GM12872 (cell line): ENCODE measurements around the gene MRTFA.

Experiments used
- CTCF ChIP-seq: IDR thresholded peaks from 3 replicates; pipeline ENCODE4 v1.5.1; 2011; ENCODE audit warnings: low read depth, mild to moderate bottlenecking, low read length, moderate library complexity; ENCODE audit not compliant: insufficient read depth

The MRTFA gene

GRCh38 chr22:40585310-40585751 lies 51.2 kb downstream of the MRTFA start:
- no peak for TF ChIP-seq CTCF

DNA sequence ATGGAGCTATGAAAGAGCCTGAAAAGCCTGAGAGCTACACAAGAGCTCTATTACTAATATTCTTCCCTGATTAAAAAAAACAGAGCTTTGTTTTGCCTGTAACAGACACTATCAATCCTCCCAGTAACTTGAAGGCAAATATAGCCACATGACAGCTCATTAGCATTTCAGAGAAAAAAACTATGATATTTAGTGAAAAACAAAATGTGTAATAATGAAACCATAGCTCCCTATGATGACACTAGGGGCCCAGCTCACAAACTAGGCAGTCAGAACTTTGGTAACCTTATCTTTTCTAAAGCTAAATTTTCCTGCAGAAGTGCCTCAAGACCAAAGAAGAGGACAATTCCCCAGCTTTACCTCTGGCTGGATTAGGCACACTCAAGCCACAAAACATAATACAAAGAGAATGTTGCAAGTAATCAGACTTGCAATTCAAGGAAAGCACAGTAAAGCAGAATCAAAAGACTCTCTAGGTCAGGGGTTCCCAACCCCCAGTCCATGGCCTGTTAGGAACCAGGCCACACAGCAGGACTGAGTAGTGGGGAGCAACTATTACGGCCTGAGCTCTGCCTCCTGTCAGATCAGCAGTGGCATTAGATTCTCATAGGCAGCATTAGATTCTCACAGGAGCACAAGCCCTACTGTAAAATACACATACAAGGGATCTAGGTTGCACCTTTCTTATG lies 53.3 kb downstream of the MRTFA start:
- TF ChIP-seq CTCF = no peak

DNA sequence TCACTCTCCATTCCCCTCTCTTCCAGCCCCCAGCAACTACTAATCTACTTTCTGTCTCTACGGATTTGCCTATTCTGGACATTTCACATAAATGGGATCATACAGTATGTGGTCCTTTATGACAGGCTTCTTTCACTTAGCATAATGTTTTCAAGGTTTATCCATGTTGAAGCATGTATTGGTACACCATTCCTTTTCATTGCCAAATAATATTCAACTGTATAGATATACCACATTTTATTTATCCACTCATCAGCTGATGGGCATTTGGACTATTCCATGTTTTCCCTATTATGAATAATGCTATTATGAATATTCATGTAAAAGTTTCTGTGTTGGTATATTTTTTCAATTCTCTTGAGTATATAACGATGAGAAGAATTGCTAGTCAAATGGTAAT lies 54.5 kb downstream of the MRTFA start:
- TF ChIP-seq CTCF = no peak

GRCh38 chr22:40580631-40581030 lies 55.9 kb downstream of the MRTFA start:
- TF ChIP-seq CTCF = no peak

- TF ChIP-seq CTCF = no peak
These were observed 58.3 kb downstream of the MRTFA start for GRCh38 chr22:40578171-40578570.

GRCh38 chr22:40572976-40573375 lies 63.5 kb downstream of the MRTFA start:
- TF ChIP-seq CTCF = no peak

GRCh38 chr22:40571887-40572286 lies 64.6 kb downstream of the MRTFA start:
- no peak for TF ChIP-seq CTCF
